B cell (primary cell): Measurements from ENCODE around the gene GRK3.

Source experiments
- EZH2 ChIP-seq: IDR thresholded peaks from 2 replicates; pipeline ENCODE4 v1.6.1; 2012; ENCODE audit warnings: borderline replicate concordance, low read depth, mild to moderate bottlenecking, moderate library complexity, low read length; ENCODE audit not compliant: insufficient read depth, poor library complexity, severe bottlenecking
- TF ChIP-seq, protein P1 (sequence below): fragments of 200-600 bp; IDR thresholded peaks from one replicate; pipeline ENCODE4 v1.8.0; 2022; ENCODE audit warnings: antibody characterized with exemption, mild to moderate bottlenecking

DNA sequence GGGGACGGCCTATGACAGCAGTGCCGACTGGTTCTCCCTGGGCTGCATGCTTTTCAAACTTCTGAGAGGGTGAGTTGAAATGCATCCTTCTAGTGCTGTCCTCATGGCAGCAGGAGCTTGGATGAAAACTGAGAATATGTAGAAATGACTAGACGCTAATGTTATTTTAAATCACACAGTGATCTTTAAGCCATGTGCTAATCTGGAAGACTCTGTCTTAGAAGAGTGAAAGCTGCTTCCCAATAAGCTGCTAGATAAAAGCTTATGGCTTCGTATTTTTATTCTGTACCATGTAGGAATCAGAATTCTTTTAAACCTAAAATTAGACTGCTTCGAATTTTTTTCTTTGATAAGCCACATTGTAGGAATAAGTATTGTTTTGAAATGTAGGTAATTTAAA, 130.7 kb downstream of the GRK3 start:
- TF ChIP-seq, protein P1, sequence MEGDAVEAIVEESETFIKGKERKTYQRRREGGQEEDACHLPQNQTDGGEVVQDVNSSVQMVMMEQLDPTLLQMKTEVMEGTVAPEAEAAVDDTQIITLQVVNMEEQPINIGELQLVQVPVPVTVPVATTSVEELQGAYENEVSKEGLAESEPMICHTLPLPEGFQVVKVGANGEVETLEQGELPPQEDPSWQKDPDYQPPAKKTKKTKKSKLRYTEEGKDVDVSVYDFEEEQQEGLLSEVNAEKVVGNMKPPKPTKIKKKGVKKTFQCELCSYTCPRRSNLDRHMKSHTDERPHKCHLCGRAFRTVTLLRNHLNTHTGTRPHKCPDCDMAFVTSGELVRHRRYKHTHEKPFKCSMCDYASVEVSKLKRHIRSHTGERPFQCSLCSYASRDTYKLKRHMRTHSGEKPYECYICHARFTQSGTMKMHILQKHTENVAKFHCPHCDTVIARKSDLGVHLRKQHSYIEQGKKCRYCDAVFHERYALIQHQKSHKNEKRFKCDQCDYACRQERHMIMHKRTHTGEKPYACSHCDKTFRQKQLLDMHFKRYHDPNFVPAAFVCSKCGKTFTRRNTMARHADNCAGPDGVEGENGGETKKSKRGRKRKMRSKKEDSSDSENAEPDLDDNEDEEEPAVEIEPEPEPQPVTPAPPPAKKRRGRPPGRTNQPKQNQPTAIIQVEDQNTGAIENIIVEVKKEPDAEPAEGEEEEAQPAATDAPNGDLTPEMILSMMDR = no peak
- no peak for TF ChIP-seq EZH2
